RKO (cell line): Measurements from ENCODE around the gene DIP2B.

Experiments
- DNase-seq: peaks from one replicate; pipeline ENCODE4 v3.0.0-alpha.2; 2016; ENCODE audit warnings: low spot score

The DIP2B gene

GRCh38 chr12:50725011-50725942 is 220.5 kb downstream of the DIP2B start:
- no peak for DNase-seq

- DNase-seq, result no peak
Measured at GRCh38 chr12:50727466-50727865, 222.7 kb downstream of the DIP2B start.

- DNase-seq, result no peak
Measured at GRCh38 chr12:50728417-50728816, 223.6 kb downstream of the DIP2B start.

- DNase-seq, result no peak
Measured at GRCh38 chr12:50728841-50729240, 224.1 kb downstream of the DIP2B start.

DNA sequence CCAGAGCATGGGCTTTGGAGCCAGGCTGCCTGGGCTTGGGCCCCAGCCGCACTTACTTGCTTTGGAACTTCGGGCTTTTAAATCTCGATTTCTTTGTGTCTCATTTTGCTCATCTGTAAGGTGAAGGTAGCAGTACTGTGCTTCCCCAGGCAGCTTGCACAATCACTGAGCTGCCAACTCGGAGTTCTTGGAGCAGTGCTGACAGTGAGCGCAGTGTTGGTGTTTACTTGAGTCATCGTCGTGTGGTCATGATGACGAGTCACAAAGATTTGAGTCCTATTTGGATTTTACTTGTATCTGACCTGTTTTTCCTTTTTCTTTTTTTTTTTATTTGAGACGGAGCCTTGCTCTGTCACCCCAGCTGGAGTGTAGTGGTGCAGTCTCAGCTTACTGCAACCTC is 227.8 kb downstream of the DIP2B start:
- peak; percentile 83 for DNase-seq

- no peak for DNase-seq
Measured at GRCh38 chr12:50733706-50734105, 228.9 kb downstream of the DIP2B start.

- peak; percentile 53 for DNase-seq
Measured at GRCh38 chr12:50734409-50735263, 229.9 kb downstream of the DIP2B start.

DNA sequence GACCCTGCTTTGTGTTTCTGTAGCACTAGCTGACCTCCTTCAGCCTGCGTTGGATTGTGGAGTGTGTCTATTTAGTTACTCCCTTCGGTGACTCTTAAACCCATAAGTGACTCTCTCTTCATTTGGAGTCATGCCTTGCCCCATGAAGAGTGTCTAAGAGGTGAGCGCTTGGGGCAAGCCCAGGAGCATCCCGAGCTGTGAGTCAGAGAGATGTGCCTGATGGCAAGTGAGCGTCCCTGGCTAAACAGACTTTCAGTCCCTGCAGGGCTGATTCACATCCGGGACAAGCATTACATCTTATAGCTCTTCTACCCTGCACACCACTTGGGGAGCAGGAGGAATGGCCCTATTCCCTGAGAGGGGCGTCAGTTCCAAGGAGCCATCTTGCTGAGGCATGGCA is 234.8 kb downstream of the DIP2B start:
- DNase-seq, result no peak

- DNase-seq, result peak; percentile 76
Measured at GRCh38 chr12:50740307-50740706, 235.5 kb downstream of the DIP2B start.

DNA sequence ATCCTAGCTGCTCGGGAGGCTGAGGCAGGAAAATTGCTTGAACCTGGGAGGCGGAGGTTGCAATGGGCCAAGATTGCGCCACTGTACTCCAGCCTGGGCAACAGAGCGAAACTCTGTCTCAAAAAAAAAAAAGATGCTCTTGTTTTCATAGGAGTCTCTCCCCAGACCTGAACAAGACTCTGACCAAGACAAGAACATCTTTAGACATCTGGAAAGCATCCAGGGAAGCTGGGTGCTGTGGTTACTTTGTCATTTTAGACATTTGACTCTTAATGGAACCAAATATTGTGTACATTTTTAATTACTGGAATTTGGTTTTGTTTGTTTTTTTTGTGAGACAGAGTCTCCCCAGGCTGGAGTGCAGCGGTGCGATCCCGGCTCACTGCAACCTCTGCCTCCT is 238.0 kb downstream of the DIP2B start:
- no peak for DNase-seq

DNA sequence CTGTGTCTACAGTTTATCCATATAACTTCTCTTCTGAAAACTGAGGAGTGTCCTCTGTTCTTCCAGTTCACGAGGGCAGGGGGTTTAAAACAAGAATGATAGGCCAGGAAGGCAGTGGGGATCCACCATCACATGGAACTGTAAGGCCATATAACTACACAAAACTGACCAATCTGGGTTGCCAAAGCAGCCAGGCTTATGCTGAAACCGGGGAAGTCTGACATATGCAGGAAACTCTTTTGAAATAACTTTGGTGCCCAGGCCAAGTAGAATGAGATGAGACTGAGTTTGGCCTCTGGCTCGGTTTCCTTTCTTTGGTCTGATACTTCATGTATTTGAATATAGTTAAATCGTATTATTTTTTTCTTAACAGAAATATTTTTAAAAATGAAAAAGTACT is 241.1 kb downstream of the DIP2B start:
- DNase-seq, result no peak

- no peak for DNase-seq
Measured at GRCh38 chr12:50746431-50746830, 241.6 kb downstream of the DIP2B start.

- no peak for DNase-seq
Measured at GRCh38 chr12:50747817-50748216, 243.0 kb downstream of the DIP2B start.

GRCh38 chr12:50749459-50749882 is 244.7 kb downstream of the DIP2B start:
- DNase-seq, result no peak

GRCh38 chr12:50750366-50750765 is 245.6 kb downstream of the DIP2B start:
- DNase-seq, result no peak

- peak; percentile 54 for DNase-seq
Measured at GRCh38 chr12:50751948-50752721, 247.3 kb downstream of the DIP2B start.

- DNase-seq, result no peak
Measured at GRCh38 chr12:50753232-50753769, 248.5 kb downstream of the DIP2B start.

DNA sequence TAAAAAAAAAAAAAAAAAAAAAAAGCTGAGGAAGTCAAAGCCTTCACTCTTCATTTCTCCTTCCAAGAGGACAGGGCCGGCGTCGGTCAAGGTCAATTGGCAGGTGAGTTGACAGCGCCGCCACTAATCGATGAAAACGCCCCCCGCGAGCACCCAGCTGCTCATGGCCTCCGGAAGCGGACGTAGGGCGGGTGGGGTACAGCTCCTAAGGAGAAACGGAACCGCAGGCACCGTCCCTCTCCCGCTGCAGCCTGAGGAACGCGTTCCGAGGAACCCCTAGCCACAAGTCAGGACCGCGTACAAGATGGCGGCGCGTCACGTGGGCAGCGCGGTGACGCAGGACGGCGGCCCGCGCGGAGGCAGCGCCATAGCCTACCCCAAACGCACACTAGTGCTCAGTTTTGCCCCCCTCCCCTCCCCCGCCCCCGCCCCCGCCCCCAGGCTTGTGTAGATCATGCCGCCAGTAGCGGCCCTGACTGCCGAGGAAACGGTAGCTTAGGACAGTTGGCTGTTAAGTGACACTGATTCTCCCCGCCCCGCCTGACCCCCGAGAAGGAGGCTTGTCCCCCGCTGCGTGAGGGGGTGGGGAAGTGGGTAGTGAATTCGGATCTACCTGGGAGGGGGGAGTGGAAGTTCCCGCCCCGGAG is 259.0 kb downstream of the DIP2B start, which contains the start of gene ATF1:
Gene ATF1 (plus strand): TSS at position 463 of the 647 bp plus-strand sequence. CDS start 16,045 bp downstream, outside the sequence.
- DNase-seq, result peak; percentile 95

DNA sequence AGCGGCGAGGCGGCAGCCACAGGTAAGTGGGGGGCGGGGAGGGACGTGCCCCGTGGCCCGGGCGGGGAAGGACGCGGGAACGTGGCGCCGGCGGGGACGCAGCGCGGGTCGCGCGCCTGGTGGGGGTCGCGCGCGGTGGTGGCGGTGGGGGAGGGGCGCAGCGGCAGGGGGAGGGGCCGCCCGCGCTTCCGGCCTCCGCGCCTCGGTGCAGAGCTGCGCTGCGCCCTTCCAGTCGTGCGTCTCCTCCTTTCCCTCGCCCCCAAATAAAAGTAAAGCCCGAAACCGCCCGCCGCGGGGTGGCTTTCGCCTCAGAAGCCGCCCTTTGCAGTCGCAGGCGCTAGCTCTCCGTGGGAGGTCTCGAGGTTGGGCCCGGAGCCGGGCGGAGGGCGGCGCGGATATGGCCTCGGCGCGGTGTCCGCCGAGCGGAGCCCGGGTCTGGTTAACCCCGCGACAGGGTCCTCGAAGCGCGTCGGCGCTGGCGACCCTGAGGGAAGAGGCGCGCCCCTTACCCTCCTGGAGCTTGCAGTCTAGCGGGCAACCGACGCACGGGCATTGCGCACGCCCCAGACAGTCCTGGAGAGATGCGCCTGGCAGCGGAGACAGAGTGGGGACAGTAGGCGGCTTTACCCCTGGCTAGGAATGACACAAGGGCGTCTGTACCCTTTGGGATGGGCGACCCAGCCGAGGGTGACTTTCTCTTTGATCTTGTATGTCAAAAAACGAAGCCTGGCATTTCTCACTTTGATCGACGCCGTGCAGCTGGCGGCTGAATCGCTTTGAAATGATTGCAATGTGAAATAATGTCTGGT is 259.7 kb downstream of the DIP2B start:
- peak; percentile 58 for DNase-seq
